HG02884 (cell line): ENCODE data around the gene SEL1L.
"Not testable (repeated sequence)": the region's sequence is repeated elsewhere in the genome, so short reads cannot be mapped to it uniquely, and the experiment has no call there.

Experiments
- ATAC-seq: cut with Tn5 transposase; IDR thresholded peaks from one replicate; pipeline ENCODE4 v1.9.1; 2021; ENCODE audit warnings: mild to moderate bottlenecking, moderate library complexity; ENCODE audit not compliant: unreplicated experiment

SEL1L gene

GRCh38 chr14:81533536-81534343 lies at the start of gene SEL1L:
Gene SEL1L, minus strand, starts transcription at chr14:81533853. Its CDS starts 109 bp downstream, at chr14:81533744.
- ATAC-seq, result peak; percentile 86

- no peak for ATAC-seq
These were observed 48.8 kb upstream of the SEL1L start for GRCh38 chr14:81582420-81582819.

GRCh38 chr14:81579115-81579514 lies 45.5 kb upstream of the SEL1L start:
- ATAC-seq, result no peak

- ATAC-seq, result no peak
These were observed 37.8 kb upstream of the SEL1L start for GRCh38 chr14:81571437-81571836.

- no peak for ATAC-seq
These were observed 33.6 kb upstream of the SEL1L start for GRCh38 chr14:81567302-81567701.

- peak; percentile 84 for ATAC-seq
These were observed 32.0 kb upstream of the SEL1L start for GRCh38 chr14:81565441-81566290.

GRCh38 chr14:81562818-81563217 lies 29.2 kb upstream of the SEL1L start:
- ATAC-seq, result no peak

- ATAC-seq, result no peak
These were observed 27.6 kb upstream of the SEL1L start for GRCh38 chr14:81561084-81561775.

GRCh38 chr14:81559385-81559784 lies 25.7 kb upstream of the SEL1L start:
- ATAC-seq, result no peak

GRCh38 chr14:81557146-81557545 lies 23.5 kb upstream of the SEL1L start:
- ATAC-seq, result no peak

GRCh38 chr14:81555684-81556083 lies 22.0 kb upstream of the SEL1L start:
- ATAC-seq, result no peak

- no peak for ATAC-seq
These were observed 21.4 kb upstream of the SEL1L start for GRCh38 chr14:81555051-81555450.

GRCh38 chr14:81551471-81551870 lies 17.8 kb upstream of the SEL1L start:
- no peak for ATAC-seq

- ATAC-seq, result peak; percentile 94
These were observed 16.5 kb upstream of the SEL1L start for GRCh38 chr14:81550001-81550637.

GRCh38 chr14:81541206-81541605 lies 7.6 kb upstream of the SEL1L start:
- ATAC-seq, result not testable (repeated sequence)

- no peak for ATAC-seq
These were observed 3.5 kb upstream of the SEL1L start for GRCh38 chr14:81537193-81537592.

GRCh38 chr14:81536241-81536771 lies 2.7 kb upstream of the SEL1L start:
- ATAC-seq, result no peak

GRCh38 chr14:81535396-81536164 lies 1.9 kb upstream of the SEL1L start:
- ATAC-seq, result peak; percentile 20

- ATAC-seq, result no peak
These were observed 939 bp upstream of the SEL1L start for GRCh38 chr14:81534510-81535074.

GRCh38 chr14:81533212-81533535 lies 479 bp downstream of the SEL1L start:
- ATAC-seq, result no peak
